GM04504 (cell line): ENCODE measurements around the gene WFIKKN1.

Experiments
- DNase-seq: peaks from one replicate; pipeline ENCODE4 v3.0.0-alpha.2; 2012; ENCODE audit warnings: low read depth

WFIKKN1 gene

GRCh38 chr16:657487-657886 is 26.7 kb downstream of the WFIKKN1 start:
- no peak for DNase-seq

GRCh38 chr16:658679-659571 is 28.1 kb downstream of the WFIKKN1 start:
- no peak for DNase-seq

- no peak for DNase-seq
These were observed 28.8 kb downstream of the WFIKKN1 start for GRCh38 chr16:659618-660017.

GRCh38 chr16:660132-660458 is 29.3 kb downstream of the WFIKKN1 start:
- no peak for DNase-seq

GRCh38 chr16:660459-661183 is 29.8 kb downstream of the WFIKKN1 start:
- peak; percentile 55 for DNase-seq

- DNase-seq: no peak
These were observed 30.5 kb downstream of the WFIKKN1 start for GRCh38 chr16:661184-661821.

GRCh38 chr16:662095-662494 is 31.3 kb downstream of the WFIKKN1 start:
- no peak for DNase-seq

GRCh38 chr16:662597-662996 is 31.8 kb downstream of the WFIKKN1 start:
- DNase-seq: no peak

GRCh38 chr16:666572-666971 is 35.8 kb downstream of the WFIKKN1 start:
- no peak for DNase-seq

GRCh38 chr16:667113-667779 is 36.5 kb downstream of the WFIKKN1 start:
- no peak for DNase-seq

GRCh38 chr16:667780-668518 is 37.2 kb downstream of the WFIKKN1 start, which contains the start of gene RHOT2:
RHOT2 (plus strand) TSS chr16:668132; CDS start chr16:668200, 68 bp downstream.
- DNase-seq: peak; percentile 81

GRCh38 chr16:668519-669171 is 37.9 kb downstream of the WFIKKN1 start:
- no peak for DNase-seq

GRCh38 chr16:669666-670065 is 38.9 kb downstream of the WFIKKN1 start:
- DNase-seq: no peak

GRCh38 chr16:670485-671352 is 39.9 kb downstream of the WFIKKN1 start:
- no peak for DNase-seq

GRCh38 chr16:671353-672131 is 40.8 kb downstream of the WFIKKN1 start:
- no peak for DNase-seq

- no peak for DNase-seq
These were observed 41.6 kb downstream of the WFIKKN1 start for GRCh38 chr16:672371-672770.

- no peak for DNase-seq
These were observed 42.1 kb downstream of the WFIKKN1 start for GRCh38 chr16:672851-673250.

- DNase-seq: no peak
These were observed 42.7 kb downstream of the WFIKKN1 start for GRCh38 chr16:673399-673991.
